Measurements from ENCODE around the gene LRP1-AS.

The LRP1-AS gene

DNA sequence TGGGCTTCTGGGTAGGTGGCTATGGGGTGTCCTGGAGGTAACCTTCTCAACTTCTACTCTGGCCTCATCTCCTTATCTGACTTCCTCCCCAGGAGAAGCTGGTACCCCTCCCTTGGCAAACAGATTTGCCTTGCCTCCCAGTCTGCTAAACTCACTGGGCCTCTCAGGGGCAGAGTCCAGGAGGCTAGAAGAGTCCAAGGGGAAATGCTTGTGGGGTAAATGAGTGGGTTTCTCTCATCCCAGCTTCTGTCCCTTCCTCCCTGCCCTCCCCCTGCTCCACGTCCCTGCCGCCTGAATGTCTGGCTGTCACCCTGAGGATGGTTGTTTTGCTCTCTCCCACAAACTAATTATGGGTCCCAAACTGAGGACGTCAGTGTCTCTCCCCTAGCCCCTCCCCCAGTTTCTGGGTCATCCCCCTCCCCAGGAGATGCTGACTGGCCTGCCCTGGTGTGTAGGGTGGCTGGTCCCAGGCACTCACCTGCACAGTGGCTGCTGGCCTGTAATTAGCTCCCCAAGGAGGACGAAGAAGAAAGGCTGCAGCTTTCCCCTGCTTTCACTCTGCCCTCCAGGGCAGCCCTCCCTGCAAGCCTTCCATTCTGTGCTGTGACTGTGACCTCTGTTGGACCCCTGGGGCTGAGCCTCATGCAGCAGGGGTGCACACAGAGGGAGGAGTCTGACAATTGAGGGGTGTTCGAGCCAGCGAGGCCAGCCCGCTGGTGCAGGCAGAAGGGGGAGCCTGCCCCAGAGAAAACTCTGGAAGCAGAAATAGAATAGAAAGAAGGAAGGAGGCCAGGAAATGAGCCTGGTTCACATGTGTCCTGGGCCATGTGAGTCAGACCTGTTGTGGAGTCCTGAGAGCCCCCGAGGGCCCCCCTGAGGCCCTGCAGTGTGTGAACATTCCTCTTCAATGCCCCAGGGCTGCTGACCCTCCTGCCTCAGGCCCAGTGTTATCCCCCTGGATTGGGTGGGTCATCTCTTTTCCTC, at the start of gene LRP1-AS:
Gene LRP1-AS, minus strand, starts transcription at position 659 of the 984 bp plus-strand sequence.
- peak; percentile 57 for DNase-seq

DNA sequence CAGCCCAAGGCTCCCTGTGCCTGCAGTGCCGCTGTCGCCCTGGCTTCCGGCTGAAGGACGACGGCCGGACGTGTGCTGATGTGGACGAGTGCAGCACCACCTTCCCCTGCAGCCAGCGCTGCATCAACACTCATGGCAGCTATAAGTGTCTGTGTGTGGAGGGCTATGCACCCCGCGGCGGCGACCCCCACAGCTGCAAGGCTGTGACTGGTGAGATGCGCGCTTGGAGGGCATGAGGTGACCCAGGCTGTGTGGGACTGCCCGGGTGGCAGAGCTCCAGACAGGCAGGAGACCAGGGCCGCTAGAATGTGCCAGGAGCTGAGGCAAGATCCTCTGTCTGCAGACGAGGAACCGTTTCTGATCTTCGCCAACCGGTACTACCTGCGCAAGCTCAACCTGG, 49.5 kb upstream of the LRP1-AS start:
- no peak for DNase-seq

DNA sequence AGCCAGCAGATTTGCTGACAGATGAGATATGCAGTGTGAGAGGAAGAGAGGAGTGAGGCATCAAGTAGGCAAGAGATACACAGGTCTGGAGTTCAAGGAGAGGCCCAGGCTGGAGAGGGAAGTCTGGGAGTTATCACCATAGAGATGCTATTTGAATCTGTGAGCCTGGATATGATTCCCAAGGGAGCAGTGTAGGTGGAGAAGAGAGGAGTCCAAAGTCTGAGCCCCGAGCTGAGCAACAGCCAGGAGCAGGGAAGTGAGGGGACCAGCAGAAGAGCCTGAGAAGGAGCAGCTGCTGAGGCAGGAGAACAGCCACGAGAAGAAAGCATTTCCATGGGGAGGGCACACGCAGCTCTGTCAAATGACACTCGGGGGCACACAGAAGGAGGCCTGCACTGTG, 49.0 kb upstream of the LRP1-AS start:
- no peak for DNase-seq

DNA sequence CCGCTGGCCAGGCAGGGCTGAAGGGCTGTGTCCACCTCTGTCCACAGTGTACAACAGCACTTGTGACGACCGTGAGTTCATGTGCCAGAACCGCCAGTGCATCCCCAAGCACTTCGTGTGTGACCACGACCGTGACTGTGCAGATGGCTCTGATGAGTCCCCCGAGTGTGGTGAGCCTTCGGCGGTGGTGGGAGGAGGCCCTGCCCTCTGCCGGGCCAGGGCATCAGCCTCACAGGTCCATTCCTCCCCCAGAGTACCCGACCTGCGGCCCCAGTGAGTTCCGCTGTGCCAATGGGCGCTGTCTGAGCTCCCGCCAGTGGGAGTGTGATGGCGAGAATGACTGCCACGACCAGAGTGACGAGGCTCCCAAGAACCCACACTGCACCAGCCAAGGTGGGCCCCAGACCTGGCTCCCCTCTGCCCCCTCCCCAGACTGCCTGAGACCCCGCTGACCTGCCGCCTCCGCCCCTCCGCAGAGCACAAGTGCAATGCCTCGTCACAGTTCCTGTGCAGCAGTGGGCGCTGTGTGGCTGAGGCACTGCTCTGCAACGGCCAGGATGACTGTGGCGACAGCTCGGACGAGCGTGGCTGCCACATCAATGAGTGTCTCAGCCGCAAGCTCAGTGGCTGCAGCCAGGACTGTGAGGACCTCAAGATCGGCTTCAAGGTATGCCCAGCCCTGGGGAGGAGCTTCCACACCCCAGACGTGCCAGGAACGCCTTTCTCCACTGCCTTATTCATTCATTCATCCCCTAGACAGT, 48.4 kb upstream of the LRP1-AS start:
- no peak for DNase-seq

DNA sequence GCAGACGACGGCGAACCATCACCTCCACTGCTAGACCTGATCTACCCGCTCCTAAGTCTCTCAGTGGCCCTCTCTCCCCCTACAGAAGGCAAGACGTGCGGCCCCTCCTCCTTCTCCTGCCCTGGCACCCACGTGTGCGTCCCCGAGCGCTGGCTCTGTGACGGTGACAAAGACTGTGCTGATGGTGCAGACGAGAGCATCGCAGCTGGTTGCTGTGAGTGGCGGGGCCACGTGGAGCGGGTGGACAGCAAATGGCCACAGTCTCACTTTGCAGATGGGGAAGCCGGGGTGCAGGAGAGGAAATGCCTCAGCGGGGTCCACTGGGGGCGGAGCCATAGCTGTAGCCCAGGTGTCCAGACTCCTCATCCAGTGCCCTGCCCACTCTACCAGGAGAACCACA, 47.8 kb upstream of the LRP1-AS start:
- no peak for DNase-seq

GRCh38 chr12:57194253-57194652, 46.8 kb upstream of the LRP1-AS start:
- no peak for DNase-seq

- DNase-seq: no peak
Observed at GRCh38 chr12:57193706-57194245, 46.4 kb upstream of the LRP1-AS start.

DNA sequence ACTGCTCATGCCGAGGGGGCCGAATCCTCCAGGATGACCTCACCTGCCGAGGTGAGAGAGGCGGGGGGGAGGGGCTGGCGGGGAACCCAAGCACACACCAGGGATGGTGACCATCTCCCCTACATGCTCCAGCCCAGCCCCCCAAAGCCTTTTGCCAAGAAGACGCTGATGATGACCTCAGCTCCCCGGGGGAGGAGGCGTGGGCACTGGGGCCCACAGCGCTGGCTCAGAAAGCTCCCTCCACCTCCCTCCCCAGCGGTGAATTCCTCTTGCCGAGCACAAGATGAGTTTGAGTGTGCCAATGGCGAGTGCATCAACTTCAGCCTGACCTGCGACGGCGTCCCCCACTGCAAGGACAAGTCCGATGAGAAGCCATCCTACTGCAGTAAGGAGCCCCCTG, 45.5 kb upstream of the LRP1-AS start:
- DNase-seq: no peak

GRCh38 chr12:57191410-57191809, 44.0 kb upstream of the LRP1-AS start:
- no peak for DNase-seq

DNA sequence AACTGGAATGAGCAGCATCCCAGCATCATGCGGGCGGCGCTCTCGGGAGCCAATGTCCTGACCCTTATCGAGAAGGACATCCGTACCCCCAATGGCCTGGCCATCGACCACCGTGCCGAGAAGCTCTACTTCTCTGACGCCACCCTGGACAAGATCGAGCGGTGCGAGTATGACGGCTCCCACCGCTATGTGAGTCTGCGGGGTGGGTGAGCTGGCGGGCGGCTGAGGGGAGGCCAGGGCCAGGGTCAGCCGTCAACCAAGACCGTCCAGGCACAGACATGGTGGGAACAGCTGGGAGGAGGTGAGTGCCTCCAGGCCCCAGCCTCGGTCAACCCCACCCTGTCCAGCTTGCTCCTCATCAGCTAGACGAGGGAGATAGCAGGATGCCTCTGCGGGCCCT, 43.4 kb upstream of the LRP1-AS start:
- no peak for DNase-seq

GRCh38 chr12:57190037-57190436, 42.6 kb upstream of the LRP1-AS start:
- no peak for DNase-seq

DNA sequence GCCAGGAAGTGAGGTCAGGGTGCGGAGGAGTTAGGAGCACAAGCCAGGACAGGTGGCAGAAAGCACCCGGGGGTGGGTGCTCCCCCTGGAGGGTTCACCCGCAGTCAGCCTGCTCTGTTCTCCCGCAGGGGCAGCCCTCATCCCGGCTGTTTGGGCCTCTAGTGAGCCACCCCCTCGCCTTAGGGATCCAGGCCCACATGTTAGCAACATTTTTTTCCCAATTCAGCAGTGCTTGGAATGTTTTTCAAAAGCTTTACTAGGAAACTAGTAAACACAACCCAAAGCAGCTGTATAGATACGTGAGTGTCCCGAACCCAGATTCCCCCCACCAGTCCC, 40.6 kb upstream of the LRP1-AS start:
- no peak for DNase-seq

DNA sequence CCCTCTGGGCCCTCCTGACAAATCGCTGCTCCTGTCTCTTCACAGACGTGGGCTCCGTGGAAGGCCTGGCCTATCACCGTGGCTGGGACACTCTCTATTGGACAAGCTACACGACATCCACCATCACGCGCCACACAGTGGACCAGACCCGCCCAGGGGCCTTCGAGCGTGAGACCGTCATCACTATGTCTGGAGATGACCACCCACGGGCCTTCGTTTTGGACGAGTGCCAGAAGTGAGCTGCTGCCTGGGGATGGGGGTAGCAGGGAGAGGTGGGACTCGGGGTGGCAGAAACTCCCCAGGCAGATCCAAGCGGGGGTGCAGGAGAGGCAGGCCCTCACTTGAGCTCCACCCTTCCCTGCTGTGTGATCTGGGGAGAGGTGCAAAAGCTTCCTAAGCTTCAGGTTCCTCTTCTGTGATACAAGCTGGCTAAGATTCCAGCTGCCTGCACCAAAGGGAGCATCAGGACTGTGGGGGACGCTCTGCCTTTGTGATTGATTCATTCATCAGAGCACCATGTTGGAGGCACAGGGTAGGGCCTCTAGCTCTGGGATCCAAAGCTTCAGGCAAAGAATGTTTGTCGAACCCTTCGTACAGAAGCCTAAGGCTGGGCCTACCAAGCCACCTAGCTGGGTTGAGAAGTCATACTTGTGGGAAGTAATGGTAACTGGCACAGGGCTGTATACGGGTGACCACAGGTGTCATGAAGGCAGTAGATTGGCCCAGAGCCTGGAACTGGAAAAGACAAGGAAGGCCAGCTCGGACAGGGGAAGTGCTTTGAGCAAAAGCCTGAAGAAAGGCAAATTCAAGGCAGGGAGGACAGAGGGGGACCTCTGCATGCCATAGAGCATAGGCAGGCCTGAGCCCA, 40.0 kb upstream of the LRP1-AS start:
- DNase-seq: no peak

DNA sequence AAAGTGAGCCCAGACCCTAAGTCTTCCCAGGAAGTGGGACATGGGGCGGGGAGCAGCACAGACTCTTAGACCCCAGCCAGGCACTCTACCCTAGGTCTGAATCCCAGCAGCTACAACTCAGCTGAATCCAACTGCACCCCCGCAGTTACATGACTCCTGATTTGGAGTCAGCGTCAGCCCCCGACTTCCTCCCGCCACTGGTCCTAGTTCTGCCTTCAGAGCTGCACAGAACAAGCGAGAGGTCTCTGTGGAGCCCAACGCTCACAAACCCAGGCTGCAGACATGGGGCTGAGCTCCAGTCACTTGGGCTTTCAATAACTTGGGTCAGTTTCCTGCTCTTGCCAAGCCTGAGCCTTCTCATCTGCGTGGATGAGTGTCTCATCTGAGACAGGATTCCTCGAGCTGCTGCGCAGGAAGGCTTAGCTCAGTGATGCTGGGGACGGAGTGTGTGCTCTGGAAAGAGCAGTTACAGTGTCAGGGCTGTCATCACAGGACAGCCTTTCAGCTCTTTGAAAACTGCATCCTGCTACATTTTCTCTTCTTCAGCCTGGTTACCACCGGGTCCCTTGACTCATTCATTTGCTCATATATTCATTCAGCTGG, 38.6 kb upstream of the LRP1-AS start:
- no peak for DNase-seq

GRCh38 chr12:57185403-57185802, 38.0 kb upstream of the LRP1-AS start:
- DNase-seq: no peak

GRCh38 chr12:57183939-57184725, 36.7 kb upstream of the LRP1-AS start:
- DNase-seq: no peak

DNA sequence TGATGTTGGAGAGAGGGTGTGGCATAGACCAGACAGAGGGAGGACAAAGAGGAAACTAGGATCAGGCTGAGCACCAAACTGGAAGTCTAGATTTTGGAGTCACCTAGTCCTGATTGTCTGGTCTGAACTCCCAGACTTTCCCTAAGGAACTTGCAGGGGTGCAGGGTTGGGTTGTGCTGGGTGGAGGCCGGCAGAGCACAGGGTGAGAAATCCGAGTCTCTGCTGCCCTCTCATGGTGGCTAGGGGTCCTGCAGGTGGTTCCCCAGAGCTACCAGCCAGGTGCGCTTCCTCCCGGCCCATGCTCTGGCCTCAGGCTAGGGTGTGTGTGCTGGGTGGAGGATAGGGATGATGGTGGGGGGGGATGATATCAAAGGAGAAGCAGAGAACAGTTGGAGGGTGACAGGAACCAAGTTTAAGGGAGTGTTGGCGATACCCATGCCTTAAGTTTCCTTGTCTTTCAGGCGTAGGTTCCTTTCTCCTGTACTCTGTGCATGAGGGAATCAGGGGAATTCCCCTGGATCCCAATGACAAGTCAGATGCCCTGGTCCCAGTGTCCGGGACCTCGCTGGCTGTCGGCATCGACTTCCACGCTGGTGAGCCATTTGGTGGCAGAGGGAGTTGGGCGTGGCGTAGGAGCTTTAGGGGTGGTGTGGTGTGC, 35.6 kb upstream of the LRP1-AS start:
- peak; percentile 82 for DNase-seq

GRCh38 chr12:57181561-57182155, 34.2 kb upstream of the LRP1-AS start:
- DNase-seq: no peak

DNA sequence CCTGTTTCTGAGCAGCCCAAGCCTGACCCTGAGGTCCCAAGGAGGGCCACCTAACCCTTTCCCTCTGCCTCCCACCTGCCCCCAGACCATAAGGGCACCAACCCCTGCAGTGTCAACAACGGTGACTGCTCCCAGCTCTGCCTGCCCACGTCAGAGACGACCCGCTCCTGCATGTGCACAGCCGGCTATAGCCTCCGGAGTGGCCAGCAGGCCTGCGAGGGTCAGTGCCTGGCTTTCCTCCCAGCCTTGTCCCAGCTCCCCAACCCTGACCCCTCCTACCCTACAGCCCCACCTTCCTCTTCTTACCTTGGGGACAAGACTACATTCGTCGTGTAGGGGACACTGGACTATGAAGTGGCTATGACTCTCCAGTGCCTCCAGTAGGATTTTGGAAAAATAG, 33.7 kb upstream of the LRP1-AS start:
- DNase-seq: no peak

- DNase-seq: no peak
Observed at GRCh38 chr12:57180321-57180989, 33.0 kb upstream of the LRP1-AS start.
